Sigmoid colon (tissue), 4 donors: ENCODE data around the gene CTNND2.

Source experiments
- CTCF ChIP-seq, 4 experiments: fragments of 450-650 bp in 3 of 4; fragments of 200-600 bp in 1 of 4; IDR thresholded peaks; one replicate each; pipeline ENCODE4 v1.5.1; 2016 to 2019; ENCODE audit warnings: antibody characterized with exemption in 4 of 4, mild to moderate bottlenecking in 3 of 4, moderate library complexity in 2 of 4
- EP300 ChIP-seq, 4 donors: sonication (generic); formaldehyde crosslinking; IDR thresholded peaks; one replicate each; pipeline ENCODE4 v1.6.1; 2017; ENCODE audit warnings: antibody characterized with exemption in 4 of 4
- POLR2A ChIP-seq, 2 donors: fragments of 450-650 bp; IDR thresholded peaks; one replicate each; pipeline ENCODE4 v1.6.1; 2016; ENCODE audit warnings: antibody characterized with exemption in 2 of 2, mild to moderate bottlenecking in 2 of 2, moderate library complexity in 2 of 2
- POLR2AphosphoS5 ChIP-seq, 4 donors: sonication (generic); formaldehyde crosslinking; IDR thresholded peaks; one replicate each; pipeline ENCODE4 v1.6.1; 2017; ENCODE audit warnings: antibody characterized with exemption in 4 of 4

GRCh38 chr5:11289208-11289607, 615.0 kb downstream of the CTNND2 start:
- TF ChIP-seq CTCF (IDR thresholded peaks at IDR 0.05) (no peak), POLR2A (IDR thresholded peaks at IDR 0.05) (no peak), EP300 (IDR thresholded peaks at IDR 0.05) (no peak), POLR2AphosphoS5 (IDR thresholded peaks at IDR 0.05) (no peak)
